NCI-H345 treated with DMSO at 0.1 percent for 48 hours (cell line): ENCODE data around the gene RETREG1.
"Not testable (repeated sequence)": the region's sequence is repeated elsewhere in the genome, so short reads cannot be mapped to it uniquely, and the experiment has no call there.

Experiments
- DNase-seq: peaks from one replicate; lab custom pipeline; 2025; ENCODE audit not compliant: unreplicated experiment; lab: John Stamatoyannopoulos, UW

RETREG1 gene

GRCh38 chr5:16492398-16493140 is 124.2 kb downstream of the RETREG1 start:
- DNase-seq = no peak

- no peak for DNase-seq
Measured at GRCh38 chr5:16490911-16491310, 125.9 kb downstream of the RETREG1 start.

- peak; percentile 21 for DNase-seq
Measured at GRCh38 chr5:16489322-16489791, 127.4 kb downstream of the RETREG1 start.

- no peak for DNase-seq
Measured at GRCh38 chr5:16487456-16487855, 129.3 kb downstream of the RETREG1 start.

GRCh38 chr5:16486711-16487111 is 130.1 kb downstream of the RETREG1 start:
- DNase-seq = no peak

GRCh38 chr5:16485656-16486055 is 131.1 kb downstream of the RETREG1 start:
- no peak for DNase-seq

GRCh38 chr5:16484081-16484480 is 132.7 kb downstream of the RETREG1 start:
- no peak for DNase-seq

GRCh38 chr5:16483361-16483760 is 133.4 kb downstream of the RETREG1 start:
- no peak for DNase-seq

- no peak for DNase-seq
Measured at GRCh38 chr5:16482891-16483290, 133.9 kb downstream of the RETREG1 start.

- DNase-seq = no peak
Measured at GRCh38 chr5:16480821-16481538, 135.8 kb downstream of the RETREG1 start.

GRCh38 chr5:16480144-16480543 is 136.7 kb downstream of the RETREG1 start:
- DNase-seq = no peak

- DNase-seq = no peak
Measured at GRCh38 chr5:16477541-16477940, 139.3 kb downstream of the RETREG1 start.

- DNase-seq = not testable (repeated sequence)
Measured at GRCh38 chr5:16476417-16476816, 140.4 kb downstream of the RETREG1 start.

- no peak for DNase-seq
Measured at GRCh38 chr5:16471387-16471786, 145.4 kb downstream of the RETREG1 start.

GRCh38 chr5:16467363-16468219 is 149.2 kb downstream of the RETREG1 start:
- no peak for DNase-seq

GRCh38 chr5:16465544-16466432 is 151.0 kb downstream of the RETREG1 start, which contains the start of gene ZNF622:
Gene ZNF622 (minus strand): TSS chr5:16465800. CDS start chr5:16465665, 135 bp downstream.
- peak; percentile 85 for DNase-seq

GRCh38 chr5:16464664-16465543 is 151.9 kb downstream of the RETREG1 start:
- no peak for DNase-seq

- DNase-seq = no peak
Measured at GRCh38 chr5:16464231-16464630, 152.6 kb downstream of the RETREG1 start.

- no peak for DNase-seq
Measured at GRCh38 chr5:16461782-16462181, 155.0 kb downstream of the RETREG1 start.
